ENCODE results near the gene DNAJC16. TPM values are rescaled to one million over a fixed set of nuclear protein-coding genes. Genes with fewer than 3 reads are reported as not detected.
"Not testable (repeated sequence)": the region's sequence is repeated elsewhere in the genome, so short reads cannot be mapped to it uniquely, and the experiment has no call there.

The DNAJC16 gene
- total and polyA plus RNA-seq, 2 donors (not counting 1 experiment from before 2014, with no cell fraction given), result 18.8 to 18.9 TPM

- no peak overlapping the region for H3K4me2 ChIP-seq (ENCODE audit: extremely low read depth, insufficient read depth, low read length)
- H3K27me3 ChIP-seq (ENCODE audit: control insufficient read depth, insufficient read depth, low read length), result no peaks in the 10 kb centered on the region
- H3K9me3 ChIP-seq (ENCODE audit: control insufficient read depth, insufficient read depth, low read depth, low read length), result no peaks in the 10 kb centered on the region
- no peaks in the 10 kb centered on the region for H3K36me3 ChIP-seq (ENCODE audit: control insufficient read depth, insufficient read depth, low read length)
- H3K4me3 ChIP-seq (replicated peaks in 1 of 4; ENCODE audit: control extremely low read depth in 1 of 4, insufficient read depth in 1 of 4, low read depth in 3 of 4, low read length in 4 of 4), result no peak overlapping the region
- no peak overlapping the region for H2AFZ ChIP-seq (ENCODE audit: low read length)
- DNase-seq (ENCODE audit: low read depth in 2 of 2), result no peak
- no peaks in the 10 kb centered on the region for H3K4me1 ChIP-seq (ENCODE audit: control insufficient read depth, extremely low read depth, insufficient read depth, low read length)
- no peak overlapping the region for H3K27ac ChIP-seq (ENCODE audit: insufficient read depth, low read length)
- H3K79me2 ChIP-seq (ENCODE audit: control insufficient read depth, insufficient read depth, low read length), result no peaks in the 10 kb centered on the region
- H3K9ac ChIP-seq (ENCODE audit: insufficient read depth, low read length), result no peak overlapping the region
- H4K20me1 ChIP-seq (ENCODE audit: control insufficient read depth, extremely low read depth, insufficient read depth, low read length), result no peaks in the 10 kb centered on the region
- no peak for TF ChIP-seq EZH2 (IDR thresholded peaks at IDR 0.05; ENCODE audit: low read length, missing control alignments)
- TF ChIP-seq CTCF (conservative IDR thresholded peaks at IDR 0.05 in 1 of 2, IDR thresholded peaks at IDR 0.05 in 1 of 2; ENCODE audit: low read depth in 1 of 2, low read length in 2 of 2), result no peak
Observed at GRCh38 chr1:15479654-15480347, 46.8 kb upstream of the DNAJC16 start.

GRCh38 chr1:15482455-15482854, 44.2 kb upstream of the DNAJC16 start:
- H3K9me3 ChIP-seq (ENCODE audit: control insufficient read depth, insufficient read depth, low read depth, low read length); H3K27me3 ChIP-seq (ENCODE audit: control insufficient read depth, insufficient read depth, low read length); H4K20me1 ChIP-seq (ENCODE audit: control insufficient read depth, extremely low read depth, insufficient read depth, low read length); H2AFZ ChIP-seq (ENCODE audit: low read length); H3K9ac ChIP-seq (ENCODE audit: insufficient read depth, low read length); H3K36me3 ChIP-seq (ENCODE audit: control insufficient read depth, insufficient read depth, low read length); H3K4me2 ChIP-seq (ENCODE audit: extremely low read depth, insufficient read depth, low read length); H3K4me3 ChIP-seq (replicated peaks in 1 of 4; ENCODE audit: control extremely low read depth in 1 of 4, insufficient read depth in 1 of 4, low read depth in 3 of 4, low read length in 4 of 4); H3K79me2 ChIP-seq (ENCODE audit: control insufficient read depth, insufficient read depth, low read length); H3K4me1 ChIP-seq (ENCODE audit: control insufficient read depth, extremely low read depth, insufficient read depth, low read length); DNase-seq (ENCODE audit: low read depth in 2 of 2); H3K27ac ChIP-seq (ENCODE audit: insufficient read depth, low read length): not testable (repeated sequence)

GRCh38 chr1:15482983-15483543, 43.6 kb upstream of the DNAJC16 start:
- not testable (repeated sequence) for H4K20me1 ChIP-seq (ENCODE audit: control insufficient read depth, extremely low read depth, insufficient read depth, low read length); H3K79me2 ChIP-seq (ENCODE audit: control insufficient read depth, insufficient read depth, low read length); H3K4me1 ChIP-seq (ENCODE audit: control insufficient read depth, extremely low read depth, insufficient read depth, low read length); H3K27me3 ChIP-seq (ENCODE audit: control insufficient read depth, insufficient read depth, low read length); H3K4me3 ChIP-seq (replicated peaks in 1 of 4; ENCODE audit: control extremely low read depth in 1 of 4, insufficient read depth in 1 of 4, low read depth in 3 of 4, low read length in 4 of 4); H3K9ac ChIP-seq (ENCODE audit: insufficient read depth, low read length); H3K9me3 ChIP-seq (ENCODE audit: control insufficient read depth, insufficient read depth, low read depth, low read length); H3K4me2 ChIP-seq (ENCODE audit: extremely low read depth, insufficient read depth, low read length); DNase-seq (ENCODE audit: low read depth in 2 of 2); H3K36me3 ChIP-seq (ENCODE audit: control insufficient read depth, insufficient read depth, low read length); H2AFZ ChIP-seq (ENCODE audit: low read length); H3K27ac ChIP-seq (ENCODE audit: insufficient read depth, low read length)

- Histone ChIP-seq H3K9ac (ENCODE audit: insufficient read depth, low read length) (no peak overlapping the region), H3K4me1 (ENCODE audit: control insufficient read depth, extremely low read depth, insufficient read depth, low read length) (no peaks in the 10 kb centered on the region), H4K20me1 (ENCODE audit: control insufficient read depth, extremely low read depth, insufficient read depth, low read length) (no peaks in the 10 kb centered on the region)
Observed at GRCh38 chr1:15483971-15484370, 42.7 kb upstream of the DNAJC16 start.

GRCh38 chr1:15484443-15484842, 42.2 kb upstream of the DNAJC16 start:
- H3K79me2 ChIP-seq (ENCODE audit: control insufficient read depth, insufficient read depth, low read length); H3K27ac ChIP-seq (ENCODE audit: insufficient read depth, low read length); DNase-seq (ENCODE audit: low read depth in 2 of 2); H3K9me3 ChIP-seq (ENCODE audit: control insufficient read depth, insufficient read depth, low read depth, low read length); H4K20me1 ChIP-seq (ENCODE audit: control insufficient read depth, extremely low read depth, insufficient read depth, low read length); H3K4me1 ChIP-seq (ENCODE audit: control insufficient read depth, extremely low read depth, insufficient read depth, low read length); H3K27me3 ChIP-seq (ENCODE audit: control insufficient read depth, insufficient read depth, low read length); H3K4me3 ChIP-seq (replicated peaks in 1 of 4; ENCODE audit: control extremely low read depth in 1 of 4, insufficient read depth in 1 of 4, low read depth in 3 of 4, low read length in 4 of 4); H3K4me2 ChIP-seq (ENCODE audit: extremely low read depth, insufficient read depth, low read length); H3K36me3 ChIP-seq (ENCODE audit: control insufficient read depth, insufficient read depth, low read length); H3K9ac ChIP-seq (ENCODE audit: insufficient read depth, low read length); H2AFZ ChIP-seq (ENCODE audit: low read length): not testable (repeated sequence)

More at GRCh38 chr1:15483971-15484370, 42.7 kb upstream of the DNAJC16 start:
- Histone ChIP-seq H3K4me3 (replicated peaks in 1 of 4; ENCODE audit: control extremely low read depth in 1 of 4, insufficient read depth in 1 of 4, low read depth in 3 of 4, low read length in 4 of 4) (no peak overlapping the region), H3K27me3 (ENCODE audit: control insufficient read depth, insufficient read depth, low read length) (no peaks in the 10 kb centered on the region), H3K27ac (ENCODE audit: insufficient read depth, low read length) (no peak overlapping the region), H3K9me3 (ENCODE audit: control insufficient read depth, insufficient read depth, low read depth, low read length) (no peaks in the 10 kb centered on the region), H3K79me2 (ENCODE audit: control insufficient read depth, insufficient read depth, low read length) (no peaks in the 10 kb centered on the region), H3K36me3 (ENCODE audit: control insufficient read depth, insufficient read depth, low read length) (no peaks in the 10 kb centered on the region), H2AFZ (ENCODE audit: low read length) (no peak overlapping the region), H3K4me2 (ENCODE audit: extremely low read depth, insufficient read depth, low read length) (no peak overlapping the region)
- TF ChIP-seq CTCF (conservative IDR thresholded peaks at IDR 0.05 in 1 of 2, IDR thresholded peaks at IDR 0.05 in 1 of 2; ENCODE audit: low read depth in 1 of 2, low read length in 2 of 2) (no peak), EZH2 (IDR thresholded peaks at IDR 0.05; ENCODE audit: low read length, missing control alignments) (no peak)
- DNase-seq (ENCODE audit: low read depth in 2 of 2), result no peak
